H9 (cell line): ENCODE measurements around the gene NEDD4L. TPM values are rescaled to one million over a fixed set of nuclear protein-coding genes. Genes with fewer than 3 reads are reported as not detected.
A peak's percentile ranks its signal among the peaks of the same experiment; 100 is the strongest.

Experiments used
- DNase-seq: peaks from one replicate; pipeline ENCODE4 v3.0.0-alpha.2; 2017
- H2AFZ ChIP-seq: one replicate; pipeline ENCODE4 v1.6.1; 2013; ENCODE audit warnings: mild to moderate bottlenecking, low read length, control low read depth, moderate library complexity
- H2AK5ac ChIP-seq: 2 replicates; pipeline ENCODE4 v1.6.1; 2013; ENCODE audit warnings: low read length, control low read depth, mixed read lengths; ENCODE audit not compliant: insufficient read length
- H2BK120ac ChIP-seq: one replicate; pipeline ENCODE4 v1.6.1; 2013; ENCODE audit warnings: low read depth, mild to moderate bottlenecking, low read length, control low read depth, inconsistent platforms; ENCODE audit not compliant: poor library complexity, severe bottlenecking
- H2BK12ac ChIP-seq: 2 replicates; pipeline ENCODE4 v1.6.1; 2013; ENCODE audit warnings: low read length, control low read depth, mixed read lengths, low read depth; ENCODE audit not compliant: insufficient read length
- H2BK15ac ChIP-seq: 2 replicates; pipeline ENCODE4 v1.6.1; 2013; ENCODE audit warnings: low read depth, low read length, control low read depth
- H2BK20ac ChIP-seq: one replicate; pipeline ENCODE4 v1.6.1; 2013; ENCODE audit warnings: low read depth, mild to moderate bottlenecking, low read length, control low read depth, inconsistent platforms; ENCODE audit not compliant: poor library complexity, severe bottlenecking
- H2BK5ac ChIP-seq: 2 replicates; pipeline ENCODE4 v1.6.1; 2013; ENCODE audit warnings: low read length, control low read depth, mixed read lengths; ENCODE audit not compliant: insufficient read length
- H3K14ac ChIP-seq: 2 replicates; pipeline ENCODE4 v1.6.1; 2013; ENCODE audit warnings: low read length, control low read depth; ENCODE audit not compliant: insufficient read depth
- H3K18ac ChIP-seq: 2 replicates; pipeline ENCODE4 v1.6.1; 2013; ENCODE audit warnings: low read depth, mild to moderate bottlenecking, mixed read lengths, low read length, control low read depth; ENCODE audit not compliant: insufficient read length
- H3K23ac ChIP-seq: 2 replicates; pipeline ENCODE4 v1.6.1; 2013; ENCODE audit warnings: low read length, control low read depth, mixed read lengths, low read depth; ENCODE audit not compliant: insufficient read length
- H3K23me2 ChIP-seq: 2 replicates; pipeline ENCODE4 v1.6.1; 2013; ENCODE audit warnings: low read depth, mild to moderate bottlenecking, mixed read lengths, low read length, control low read depth; ENCODE audit not compliant: insufficient read length, poor library complexity, severe bottlenecking
- H3K27ac ChIP-seq: 2 replicates; pipeline ENCODE4 v1.5.1; 2013; ENCODE audit warnings: low read length, control low read depth, mixed read lengths, low read depth; ENCODE audit not compliant: insufficient read length
- H3K27me3 ChIP-seq: 2 replicates; pipeline ENCODE4 v1.6.1; 2013; ENCODE audit warnings: low read length, control low read depth, inconsistent platforms; ENCODE audit not compliant: insufficient read depth
- H3K4ac ChIP-seq: 2 replicates; pipeline ENCODE4 v1.6.1; 2013; ENCODE audit warnings: low read depth, mild to moderate bottlenecking, control low read depth, inconsistent platforms, low read length, moderate library complexity
- H3K4me1 ChIP-seq: 2 replicates; pipeline ENCODE4 v1.6.1; 2013; ENCODE audit warnings: low read length, control low read depth, inconsistent platforms; ENCODE audit not compliant: insufficient read depth
- H3K4me2 ChIP-seq: 2 replicates; pipeline ENCODE4 v1.6.1; 2013; ENCODE audit warnings: low read length, control low read depth, mixed read lengths; ENCODE audit not compliant: insufficient read length, insufficient read depth
- H3K56ac ChIP-seq: 2 replicates; pipeline ENCODE4 v1.6.1; 2013; ENCODE audit warnings: low read depth, mild to moderate bottlenecking, mixed read lengths, low read length, control low read depth; ENCODE audit not compliant: insufficient read length
- H3K79me1 ChIP-seq: 2 replicates; pipeline ENCODE4 v1.6.1; 2013; ENCODE audit warnings: low read depth, mild to moderate bottlenecking, moderate library complexity, low read length, control low read depth, inconsistent platforms; ENCODE audit not compliant: insufficient read depth, poor library complexity, severe bottlenecking
- H3K79me2 ChIP-seq: 2 replicates; pipeline ENCODE4 v1.6.1; 2013; ENCODE audit warnings: low read length, control low read depth, inconsistent platforms; ENCODE audit not compliant: insufficient read depth
- H3K9ac ChIP-seq: 2 replicates; pipeline ENCODE4 v1.6.1; 2013; ENCODE audit warnings: low read length, control low read depth, mixed read lengths; ENCODE audit not compliant: insufficient read length; ENCODE audit errors: extremely low read depth
- H3K9me3 ChIP-seq: one replicate; pipeline ENCODE4 v1.6.1; 2013; ENCODE audit warnings: low read depth, low read length, inconsistent platforms; ENCODE audit not compliant: control insufficient read depth
- H3T11ph ChIP-seq: one replicate; pipeline ENCODE4 v1.6.1; 2013; ENCODE audit warnings: mild to moderate bottlenecking, low read length, control low read depth, inconsistent platforms
- H4K20me1 ChIP-seq: one replicate; pipeline ENCODE4 v1.6.1; 2013; ENCODE audit not compliant: control insufficient read depth, insufficient read length, insufficient read depth
- H4K5ac ChIP-seq: 2 replicates; pipeline ENCODE4 v1.6.1; 2013; ENCODE audit warnings: low read depth, mild to moderate bottlenecking, mixed read lengths, low read length, control low read depth; ENCODE audit not compliant: insufficient read length
- H4K8ac ChIP-seq: replicated peaks from 2 replicates; pipeline ENCODE4 v1.6.1; 2013; ENCODE audit warnings: low read length, control low read depth, mixed read lengths, low read depth; ENCODE audit not compliant: insufficient read length
- H4K91ac ChIP-seq: 2 replicates; pipeline ENCODE4 v1.6.1; 2013; ENCODE audit warnings: low read depth, mild to moderate bottlenecking, moderate library complexity, mixed read lengths, low read length, control low read depth; ENCODE audit not compliant: insufficient read length
- H3K27ac Mint-ChIP-seq, 3 experiments: 2 replicates in 2 of 3; 3 replicates in 1 of 3; pipeline ENCODE4 v1.8.0; 2020 to 2021; ENCODE audit warnings: mixed read lengths in 3 of 3, mild to moderate bottlenecking in 1 of 3, moderate library complexity in 1 of 3
- H3K27me3 Mint-ChIP-seq: 2 replicates; pipeline ENCODE4 v1.8.0; 2021; ENCODE audit warnings: low read depth, mild to moderate bottlenecking, moderate library complexity, mixed read lengths
- H3K36me3 Mint-ChIP-seq, 3 experiments: 2 replicates in 2 of 3; 3 replicates in 1 of 3; pipeline ENCODE4 v1.8.0; 2020 to 2021; ENCODE audit warnings: low read depth in 3 of 3, mixed read lengths in 3 of 3; ENCODE audit not compliant: insufficient read depth in 1 of 3
- H3K4me1 Mint-ChIP-seq, 2 experiments: 2 replicates each; pipeline ENCODE4 v1.8.0; 2020; ENCODE audit warnings: mixed read lengths in 2 of 2
- H3K4me3 Mint-ChIP-seq, 2 experiments: 2 replicates in 1 of 2; 3 replicates in 1 of 2; pipeline ENCODE4 v1.8.0; 2020 to 2021; ENCODE audit warnings: mild to moderate bottlenecking in 2 of 2, mixed read lengths in 2 of 2, moderate library complexity in 1 of 2
- H3K9me3 Mint-ChIP-seq, 2 experiments: 2 replicates in 1 of 2; 3 replicates in 1 of 2; pipeline ENCODE4 v1.8.0; 2020; ENCODE audit warnings: mild to moderate bottlenecking in 2 of 2, mixed read lengths in 2 of 2, moderate library complexity in 1 of 2
- whole genome bisulfite sequencing: extraction: QIAGEN DNeasy Blood & Tissue Kit; methylation state at CpG from one replicate; pipeline ENCODE4 v1.1.7; 2013; ENCODE audit warnings: missing lambda C conversion rate, low lambda C conversion rate, mixed read lengths; ENCODE audit not compliant: insufficient read length; ENCODE audit errors: extremely low coverage; 5-methylcytosine and 5-hydroxymethylcytosine counted together
- total RNA-seq: library from RNA; stranded (reverse); gene quantifications from 2 replicates; pipeline ENCODE4 v1.2.1, GENCODE V29; 2021
- TF ChIP-seq, protein P1 (sequence below): fragments of 200-600 bp; sonication (generic); conservative IDR thresholded peaks from 3 replicates; pipeline ENCODE4 v1.8.0; 2021; ENCODE audit warnings: antibody characterized with exemption, mild to moderate bottlenecking

NEDD4L gene
- total RNA-seq, 1 experiment from 2014 or later = 76.3 TPM

DNA sequence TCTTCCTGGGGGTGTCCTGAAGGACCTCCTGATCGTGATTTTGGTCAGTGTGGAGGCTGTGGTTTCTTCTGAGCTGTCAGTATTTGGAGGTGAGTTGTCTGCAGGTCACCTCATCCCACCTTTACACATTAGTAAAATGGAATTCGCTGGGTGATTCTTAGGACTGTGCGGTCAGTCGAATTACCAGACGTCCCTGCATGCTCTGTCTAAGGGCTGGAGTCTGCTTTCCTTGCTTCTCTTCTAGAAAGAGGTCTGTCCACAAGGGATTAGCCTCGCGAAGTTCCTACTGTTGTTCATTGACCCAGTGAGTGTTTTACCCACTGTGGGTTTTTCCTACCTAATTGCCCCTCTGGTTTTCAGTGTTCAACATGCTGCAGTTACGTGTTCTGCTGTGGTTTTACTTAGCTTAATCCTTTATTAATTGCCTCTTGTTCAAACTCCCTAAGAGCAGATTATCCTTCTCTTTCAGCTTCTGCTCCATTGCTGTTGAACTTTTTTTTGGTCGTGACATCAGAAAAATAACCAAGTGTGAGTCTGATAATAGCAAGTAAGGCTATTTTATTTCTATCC lies 183.4 kb downstream of the NEDD4L start:
- TF ChIP-seq, protein P1, sequence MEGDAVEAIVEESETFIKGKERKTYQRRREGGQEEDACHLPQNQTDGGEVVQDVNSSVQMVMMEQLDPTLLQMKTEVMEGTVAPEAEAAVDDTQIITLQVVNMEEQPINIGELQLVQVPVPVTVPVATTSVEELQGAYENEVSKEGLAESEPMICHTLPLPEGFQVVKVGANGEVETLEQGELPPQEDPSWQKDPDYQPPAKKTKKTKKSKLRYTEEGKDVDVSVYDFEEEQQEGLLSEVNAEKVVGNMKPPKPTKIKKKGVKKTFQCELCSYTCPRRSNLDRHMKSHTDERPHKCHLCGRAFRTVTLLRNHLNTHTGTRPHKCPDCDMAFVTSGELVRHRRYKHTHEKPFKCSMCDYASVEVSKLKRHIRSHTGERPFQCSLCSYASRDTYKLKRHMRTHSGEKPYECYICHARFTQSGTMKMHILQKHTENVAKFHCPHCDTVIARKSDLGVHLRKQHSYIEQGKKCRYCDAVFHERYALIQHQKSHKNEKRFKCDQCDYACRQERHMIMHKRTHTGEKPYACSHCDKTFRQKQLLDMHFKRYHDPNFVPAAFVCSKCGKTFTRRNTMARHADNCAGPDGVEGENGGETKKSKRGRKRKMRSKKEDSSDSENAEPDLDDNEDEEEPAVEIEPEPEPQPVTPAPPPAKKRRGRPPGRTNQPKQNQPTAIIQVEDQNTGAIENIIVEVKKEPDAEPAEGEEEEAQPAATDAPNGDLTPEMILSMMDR = no peak
- H2AK5ac ChIP-seq = no peak overlapping the region
- no peaks in the 10 kb centered on the region for H4K20me1 ChIP-seq
- H3K23me2 ChIP-seq = no peaks in the 10 kb centered on the region
- H3K56ac ChIP-seq = no peak overlapping the region
- no peak overlapping the region for H2BK12ac ChIP-seq
- H3K79me2 ChIP-seq = peaks cover 24% of the 10 kb centered on the region; the same call in 1 of the 2 replicates
- H2BK20ac ChIP-seq = no peak overlapping the region
- no peak overlapping the region for H3K4ac ChIP-seq
- no peak for DNase-seq
- H3K23ac ChIP-seq = no peak overlapping the region
- H3K18ac ChIP-seq = no peak overlapping the region
- H3K9me3 ChIP-seq = no peaks in the 10 kb centered on the region
- H4K91ac ChIP-seq = no peak overlapping the region
- no peaks in the 10 kb centered on the region for H3K27me3 ChIP-seq
- H3K4me3 Mint-ChIP-seq = no peak overlapping the region
- H2BK5ac ChIP-seq = no peak overlapping the region
- H3K4me2 ChIP-seq = no peak overlapping the region
- no peak overlapping the region for H2BK120ac ChIP-seq
- H3K27ac ChIP-seq = no peak overlapping the region
- H3K4me1 Mint-ChIP-seq = peaks cover 87 to 91% of the 10 kb centered on the region in 2 experiments
- H3K9me3 Mint-ChIP-seq = no peaks in the 10 kb centered on the region
- no peak overlapping the region for H3T11ph ChIP-seq
- no peak overlapping the region for H4K8ac ChIP-seq
- peaks cover 3% of the 10 kb centered on the region for H3K79me1 ChIP-seq
- no peaks in the 10 kb centered on the region; a peak in 1 of 7 replicates for H3K36me3 Mint-ChIP-seq
- no peak overlapping the region for H3K14ac ChIP-seq
- no CpG with 5 or more reads among the region's 9 CpGs for WGBS
- H2BK15ac ChIP-seq = no peak overlapping the region
- no peak overlapping the region for H4K5ac ChIP-seq
- H2AFZ ChIP-seq = no peak overlapping the region
- H3K27ac Mint-ChIP-seq = peak overlapping the region; percentile 25 to 88 (median 59); a peak in 3 of 7 replicates
- no peaks in the 10 kb centered on the region for H3K27me3 Mint-ChIP-seq
- no peak overlapping the region for H3K9ac ChIP-seq
- peaks cover 23% of the 10 kb centered on the region; the same call in 1 of the 2 replicates for H3K4me1 ChIP-seq
